ENCODE measurements around the gene RABGAP1L. TPM values are rescaled to one million over a fixed set of nuclear protein-coding genes. Genes with fewer than 3 reads are reported as not detected.

The RABGAP1L gene
- total RNA-seq, 6 donors from 2014 or later: 41.3 to 229 (median 85.3) TPM

DNA sequence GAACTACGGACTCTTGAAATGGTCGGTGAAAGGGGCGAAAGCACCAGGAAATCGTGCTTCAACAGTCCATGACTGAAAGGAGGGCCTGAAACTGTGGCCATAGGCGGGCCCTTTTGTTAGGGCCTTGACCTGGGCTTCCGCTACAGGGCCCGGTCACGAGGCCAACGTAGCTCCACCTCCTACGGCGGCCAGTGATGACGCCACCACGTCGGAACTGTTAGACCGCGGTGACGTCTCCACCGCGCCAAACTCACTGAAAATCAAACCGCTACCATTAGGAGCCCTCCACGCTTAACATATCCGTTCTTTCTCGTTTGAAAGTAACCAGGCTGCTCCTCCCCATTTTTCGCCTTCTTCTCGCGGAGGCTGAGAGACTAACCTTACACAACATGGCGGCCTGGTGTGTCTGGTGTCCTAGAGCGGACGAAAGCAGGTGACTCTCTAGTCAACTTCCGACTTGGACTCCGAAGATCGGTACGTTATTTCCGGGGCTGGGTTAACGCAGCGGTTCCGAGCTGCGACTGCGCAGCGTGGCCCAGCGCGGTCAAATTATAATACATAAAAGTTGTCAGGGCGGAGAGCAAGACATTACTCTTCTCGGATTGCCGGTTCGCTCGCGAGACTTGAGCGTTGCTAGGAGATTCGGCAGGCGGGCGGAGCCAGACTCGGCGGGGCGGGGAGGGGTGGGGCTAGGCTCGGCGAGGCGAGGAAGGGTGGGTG lies 840.1 kb downstream of the RABGAP1L start:
- Histone ChIP-seq H3K4me3 (peak overlapping the region; percentile 75 to 97 (median 96)), H3K36me3 (no peaks in the 10 kb centered on the region), H3K27me3 (no peaks in the 10 kb centered on the region), H3K27ac (peak overlapping the region; percentile 97 to 99 (median 98)), H3K4me1 (peaks cover 21 to 39% (median 31%) of the 10 kb centered on the region in 4 donors), H3K9me3 (no peaks in the 10 kb centered on the region)
- ATAC-seq (ENCODE audit: low FRiP score in 2 of 2): peak; percentile 95 to 98
- TF ChIP-seq POLR2A (IDR thresholded peaks at IDR 0.05) (peak; percentile 44 to 98 (median 95)), POLR2AphosphoS5 (IDR thresholded peaks at IDR 0.05) (peak; percentile 96 to 98), EP300 (IDR thresholded peaks at IDR 0.05) (peak in 1 of 4 donors; percentile 67)
- TF ChIP-seq, protein P1, sequence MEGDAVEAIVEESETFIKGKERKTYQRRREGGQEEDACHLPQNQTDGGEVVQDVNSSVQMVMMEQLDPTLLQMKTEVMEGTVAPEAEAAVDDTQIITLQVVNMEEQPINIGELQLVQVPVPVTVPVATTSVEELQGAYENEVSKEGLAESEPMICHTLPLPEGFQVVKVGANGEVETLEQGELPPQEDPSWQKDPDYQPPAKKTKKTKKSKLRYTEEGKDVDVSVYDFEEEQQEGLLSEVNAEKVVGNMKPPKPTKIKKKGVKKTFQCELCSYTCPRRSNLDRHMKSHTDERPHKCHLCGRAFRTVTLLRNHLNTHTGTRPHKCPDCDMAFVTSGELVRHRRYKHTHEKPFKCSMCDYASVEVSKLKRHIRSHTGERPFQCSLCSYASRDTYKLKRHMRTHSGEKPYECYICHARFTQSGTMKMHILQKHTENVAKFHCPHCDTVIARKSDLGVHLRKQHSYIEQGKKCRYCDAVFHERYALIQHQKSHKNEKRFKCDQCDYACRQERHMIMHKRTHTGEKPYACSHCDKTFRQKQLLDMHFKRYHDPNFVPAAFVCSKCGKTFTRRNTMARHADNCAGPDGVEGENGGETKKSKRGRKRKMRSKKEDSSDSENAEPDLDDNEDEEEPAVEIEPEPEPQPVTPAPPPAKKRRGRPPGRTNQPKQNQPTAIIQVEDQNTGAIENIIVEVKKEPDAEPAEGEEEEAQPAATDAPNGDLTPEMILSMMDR (IDR thresholded peaks at IDR 0.05): peak in 1 of 6 experiments; percentile 12
- DNase-seq: peak; percentile 95 to 97
- WGBS, 2 donors: 0% methylated on average over 17 to 42 of the region's 58 CpGs

DNA sequence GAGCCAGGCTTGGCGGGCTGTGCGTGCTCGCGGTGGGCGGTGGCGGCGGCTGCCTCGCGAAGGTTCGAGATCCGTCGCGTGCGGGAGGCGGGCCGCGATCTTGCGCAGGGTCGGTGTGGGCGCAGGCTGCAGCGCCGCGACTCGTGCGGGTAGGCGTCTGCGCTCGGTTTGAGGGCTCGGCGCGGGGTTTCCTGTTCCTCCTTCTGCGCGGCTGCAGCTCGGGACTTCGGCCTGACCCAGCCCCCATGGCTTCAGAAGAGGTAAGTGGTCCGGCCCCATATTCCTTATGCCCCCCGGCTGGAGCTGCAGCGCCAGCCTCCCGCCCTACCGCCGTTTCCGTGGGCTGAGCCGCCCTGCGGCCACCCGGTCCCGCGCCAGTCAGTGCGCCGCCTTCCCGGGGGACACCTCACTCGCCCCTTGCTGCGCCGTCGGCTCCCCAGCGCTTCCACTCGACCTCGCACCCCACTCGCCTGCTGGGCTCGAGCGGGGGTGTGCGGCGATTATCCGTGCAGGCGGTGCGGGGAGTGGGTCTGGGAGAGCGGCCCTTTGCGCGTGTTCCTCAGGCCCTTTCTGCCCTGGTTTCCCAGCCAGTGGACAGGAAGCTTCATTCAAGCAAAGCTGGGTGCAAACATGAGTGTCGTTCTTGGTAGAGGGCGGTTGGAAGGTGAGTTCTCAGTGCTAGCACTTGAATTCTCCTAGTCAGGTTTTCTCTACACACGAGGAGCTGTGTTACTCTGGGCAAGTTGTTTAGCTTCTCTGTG lies 840.8 kb downstream of the RABGAP1L start, which contains the start of gene CACYBP:
CACYBP (plus strand) TSS at position 12 of the 761 bp plus-strand sequence; CDS start at position 246, 234 bp downstream.
- no peaks in the 10 kb centered on the region for H3K9me3 ChIP-seq
- H3K27me3 ChIP-seq: no peaks in the 10 kb centered on the region
- H3K36me3 ChIP-seq: peaks cover 0 to 3% (median 0%) of the 10 kb centered on the region in 4 donors
- H3K27ac ChIP-seq: peak within 1 kb of the TSS; percentile 97 to 99 (median 98)
- ATAC-seq (ENCODE audit: low FRiP score in 2 of 2): peak in 1 of 2 donors; percentile 31
- peaks cover 21 to 39% (median 31%) of the 10 kb centered on the region in 4 donors for H3K4me1 ChIP-seq
- DNase-seq: peak; percentile 37 to 99
- peak within 1 kb of the TSS; percentile 75 to 97 (median 96) for H3K4me3 ChIP-seq
- TF ChIP-seq, protein P1 (IDR thresholded peaks at IDR 0.05): peak in 1 of 6 experiments; percentile 19
- TF ChIP-seq POLR2AphosphoS5 (IDR thresholded peaks at IDR 0.05): peak in 1 of 2 donors; percentile 44
- TF ChIP-seq POLR2A (IDR thresholded peaks at IDR 0.05): peak in 1 of 4 donors; percentile 82
- peak in 1 of 4 donors; percentile 60 for TF ChIP-seq EP300 (IDR thresholded peaks at IDR 0.05)
- 0 to 1% methylated on average over 9 to 48 of the region's 71 CpGs for WGBS, 2 donors

DNA sequence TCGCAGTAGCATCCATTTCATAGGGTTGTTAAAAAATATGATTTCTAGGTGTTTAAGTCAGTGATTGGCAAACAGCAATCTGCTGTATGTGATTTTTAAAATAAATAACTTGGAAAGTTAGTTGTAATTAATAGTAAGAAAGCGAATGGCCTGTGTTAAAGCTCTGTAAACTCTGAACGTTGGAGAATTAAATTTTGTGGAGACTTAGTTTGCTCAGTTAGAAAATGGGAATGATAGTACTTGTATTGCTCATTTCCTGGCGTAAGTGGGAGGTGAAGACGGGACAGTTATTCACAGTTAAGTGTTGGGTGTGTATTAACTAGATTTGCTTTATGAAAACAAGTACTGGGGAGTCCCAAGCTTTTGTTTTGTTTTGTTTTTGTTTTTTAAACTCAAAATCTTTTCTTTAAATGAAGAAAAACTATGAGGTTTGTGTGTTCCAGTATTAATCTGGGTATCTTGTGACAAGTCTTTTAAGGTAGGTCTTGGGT lies 841.4 kb downstream of the RABGAP1L start:
- Histone ChIP-seq H3K27ac (peak overlapping the region; percentile 97 to 99 (median 98)), H3K36me3 (peaks cover 0 to 8% (median 0%) of the 10 kb centered on the region in 4 donors), H3K4me1 (peaks cover 21 to 39% (median 31%) of the 10 kb centered on the region in 4 donors), H3K9me3 (no peaks in the 10 kb centered on the region), H3K27me3 (no peaks in the 10 kb centered on the region), H3K4me3 (peak overlapping the region; percentile 75 to 97 (median 96))
- DNase-seq (no peak), ATAC-seq (ENCODE audit: low FRiP score in 2 of 2) (no peak)
- WGBS, 2 donors: 3 to 5% methylated on average over 5 of the region's 5 CpGs
- TF ChIP-seq, protein P1 (IDR thresholded peaks at IDR 0.05): no peak
- TF ChIP-seq POLR2AphosphoS5 (IDR thresholded peaks at IDR 0.05): no peak
- no peak for TF ChIP-seq POLR2A (IDR thresholded peaks at IDR 0.05)
- no peak for TF ChIP-seq EP300 (IDR thresholded peaks at IDR 0.05)

DNA sequence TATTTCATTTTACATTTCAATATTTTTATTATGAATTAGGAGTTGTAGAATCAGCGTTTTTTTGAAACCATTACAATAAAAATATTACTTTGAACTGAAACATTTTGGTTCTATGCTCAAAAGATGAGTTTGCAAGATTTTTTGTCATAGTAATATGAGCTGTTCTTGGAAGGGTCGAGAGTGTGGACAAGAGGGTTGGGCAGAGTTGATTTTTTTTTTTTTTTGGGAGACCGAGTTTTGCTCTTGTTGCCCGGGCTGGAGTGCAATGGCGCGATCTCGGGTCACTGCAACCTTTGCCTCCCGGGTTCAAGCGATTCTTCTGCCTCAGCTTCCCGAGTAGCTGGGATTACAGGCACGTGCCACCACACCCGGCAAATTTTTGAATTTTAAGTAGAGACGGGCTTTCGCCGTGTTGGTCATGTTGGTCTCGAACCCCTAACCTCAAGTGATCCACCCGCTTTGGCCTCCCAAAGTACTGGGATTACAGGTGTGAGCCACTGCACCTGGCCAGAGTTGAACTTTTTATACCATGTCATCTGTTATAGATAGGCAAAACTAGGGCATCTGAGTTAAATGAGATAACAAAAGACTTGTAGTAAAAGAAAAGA lies 843.7 kb downstream of the RABGAP1L start:
- no peak for TF ChIP-seq EP300 (IDR thresholded peaks at IDR 0.05)
- no peak for TF ChIP-seq POLR2A (IDR thresholded peaks at IDR 0.05)
- TF ChIP-seq, protein P1 (IDR thresholded peaks at IDR 0.05): no peak
- TF ChIP-seq POLR2AphosphoS5 (IDR thresholded peaks at IDR 0.05): no peak
- Histone ChIP-seq H3K27ac (no peak overlapping the region), H3K4me1 (peaks cover 21 to 39% (median 31%) of the 10 kb centered on the region in 4 donors), H3K9me3 (no peaks in the 10 kb centered on the region), H3K27me3 (no peaks in the 10 kb centered on the region), H3K4me3 (no peak overlapping the region), H3K36me3 (peaks cover 0 to 31% (median 7%) of the 10 kb centered on the region in 4 donors)
- 82 to 92% methylated on average over 17 of the region's 17 CpGs for WGBS, 2 donors
- DNase-seq: no peak
- ATAC-seq (ENCODE audit: low FRiP score in 2 of 2): no peak
